ENCODE results near the gene MYRF.

GRCh38 chr11:61728940-61729219 lies 23.6 kb upstream of the MYRF start:
- TF ChIP-seq, protein P1, sequence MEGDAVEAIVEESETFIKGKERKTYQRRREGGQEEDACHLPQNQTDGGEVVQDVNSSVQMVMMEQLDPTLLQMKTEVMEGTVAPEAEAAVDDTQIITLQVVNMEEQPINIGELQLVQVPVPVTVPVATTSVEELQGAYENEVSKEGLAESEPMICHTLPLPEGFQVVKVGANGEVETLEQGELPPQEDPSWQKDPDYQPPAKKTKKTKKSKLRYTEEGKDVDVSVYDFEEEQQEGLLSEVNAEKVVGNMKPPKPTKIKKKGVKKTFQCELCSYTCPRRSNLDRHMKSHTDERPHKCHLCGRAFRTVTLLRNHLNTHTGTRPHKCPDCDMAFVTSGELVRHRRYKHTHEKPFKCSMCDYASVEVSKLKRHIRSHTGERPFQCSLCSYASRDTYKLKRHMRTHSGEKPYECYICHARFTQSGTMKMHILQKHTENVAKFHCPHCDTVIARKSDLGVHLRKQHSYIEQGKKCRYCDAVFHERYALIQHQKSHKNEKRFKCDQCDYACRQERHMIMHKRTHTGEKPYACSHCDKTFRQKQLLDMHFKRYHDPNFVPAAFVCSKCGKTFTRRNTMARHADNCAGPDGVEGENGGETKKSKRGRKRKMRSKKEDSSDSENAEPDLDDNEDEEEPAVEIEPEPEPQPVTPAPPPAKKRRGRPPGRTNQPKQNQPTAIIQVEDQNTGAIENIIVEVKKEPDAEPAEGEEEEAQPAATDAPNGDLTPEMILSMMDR (IDR thresholded peaks at IDR 0.05): no peak
- TF ChIP-seq EZH2 (IDR thresholded peaks at IDR 0.05; ENCODE audit: borderline replicate concordance, insufficient read depth, low read depth, low read length, poor library complexity, severe bottlenecking): no peak

Measured in B cell (primary cell).